Measurements from ENCODE around the gene FXYD1.
"Not testable (repeated sequence)": the region's sequence is repeated elsewhere in the genome, so short reads cannot be mapped to it uniquely, and the experiment has no call there.

Gene FXYD1

GRCh38 chr19:35144259-35144599 lies 5.6 kb downstream of the FXYD1 start:
- FAIRE-seq, result no peak

GRCh38 chr19:35144600-35145436 lies 6.2 kb downstream of the FXYD1 start:
- FAIRE-seq, result no peak

GRCh38 chr19:35146746-35147459 lies 8.3 kb downstream of the FXYD1 start:
- FAIRE-seq, result no peak

- no peak for FAIRE-seq
These were observed 10.8 kb downstream of the FXYD1 start for GRCh38 chr19:35149463-35149862.

- FAIRE-seq, result no peak
These were observed 11.8 kb downstream of the FXYD1 start for GRCh38 chr19:35150445-35150844.

GRCh38 chr19:35151273-35152065 lies 12.8 kb downstream of the FXYD1 start:
- no peak for FAIRE-seq

GRCh38 chr19:35153129-35153522 lies 14.5 kb downstream of the FXYD1 start:
- not testable (repeated sequence) for FAIRE-seq

- no peak for FAIRE-seq
These were observed 15.3 kb downstream of the FXYD1 start for GRCh38 chr19:35153701-35154524.

- no peak for FAIRE-seq
These were observed 16.1 kb downstream of the FXYD1 start, which contains the start of gene FXYD5 for GRCh38 chr19:35154525-35155406. TSS of gene FXYD5 (plus strand) at chr19:35154735. CDS start at chr19:35155551, 816 bp downstream.

- no peak for FAIRE-seq
These were observed 16.8 kb downstream of the FXYD1 start for GRCh38 chr19:35155441-35155840.

- no peak for FAIRE-seq
These were observed 17.5 kb downstream of the FXYD1 start for GRCh38 chr19:35155981-35156672.

- FAIRE-seq, result no peak
These were observed 18.0 kb downstream of the FXYD1 start for GRCh38 chr19:35156673-35157014.

GRCh38 chr19:35157431-35157830 lies 18.8 kb downstream of the FXYD1 start:
- FAIRE-seq, result no peak

- FAIRE-seq, result no peak
These were observed 21.0 kb downstream of the FXYD1 start for GRCh38 chr19:35159606-35160005.

- no peak for FAIRE-seq
These were observed 22.2 kb downstream of the FXYD1 start for GRCh38 chr19:35160629-35161433.

- FAIRE-seq, result no peak
These were observed 22.8 kb downstream of the FXYD1 start for GRCh38 chr19:35161434-35161743.

- no peak for FAIRE-seq
These were observed 24.1 kb downstream of the FXYD1 start for GRCh38 chr19:35162471-35163326.

GRCh38 chr19:35164418-35164817 lies 25.8 kb downstream of the FXYD1 start:
- FAIRE-seq, result no peak

Measured in G401.6 (cell line).